ENCODE data around the gene LSMEM2.

GRCh38 chr3:50287262-50287661 is 8.4 kb downstream of the LSMEM2 start:
- TF ChIP-seq JUNB (IDR thresholded peaks at IDR 0.05; ENCODE audit: unreplicated experiment) (no peak), EZH2phosphoT487 (IDR thresholded peaks at IDR 0.05; ENCODE audit: unreplicated experiment) (no peak), ZNF114 (CRISPR knock-in tag; IDR thresholded peaks at IDR 0.05) (no peak), REST (IDR thresholded peaks at IDR 0.05; ENCODE audit: unreplicated experiment) (no peak), POLR2AphosphoS5 (IDR thresholded peaks at IDR 0.05; ENCODE audit: low read depth) (no peak), CREB1 (CRISPR knock-in tag; IDR thresholded peaks at IDR 0.05; ENCODE audit: low read depth) (no peak), EZH2 (IDR thresholded peaks at IDR 0.05; ENCODE audit: low read depth, unreplicated experiment) (no peak), ZNF331 (CRISPR knock-in tag; IDR thresholded peaks at IDR 0.05; ENCODE audit: low read depth) (no peak), ETS1 (IDR thresholded peaks at IDR 0.05) (no peak)
- TF ChIP-seq, protein P1, sequence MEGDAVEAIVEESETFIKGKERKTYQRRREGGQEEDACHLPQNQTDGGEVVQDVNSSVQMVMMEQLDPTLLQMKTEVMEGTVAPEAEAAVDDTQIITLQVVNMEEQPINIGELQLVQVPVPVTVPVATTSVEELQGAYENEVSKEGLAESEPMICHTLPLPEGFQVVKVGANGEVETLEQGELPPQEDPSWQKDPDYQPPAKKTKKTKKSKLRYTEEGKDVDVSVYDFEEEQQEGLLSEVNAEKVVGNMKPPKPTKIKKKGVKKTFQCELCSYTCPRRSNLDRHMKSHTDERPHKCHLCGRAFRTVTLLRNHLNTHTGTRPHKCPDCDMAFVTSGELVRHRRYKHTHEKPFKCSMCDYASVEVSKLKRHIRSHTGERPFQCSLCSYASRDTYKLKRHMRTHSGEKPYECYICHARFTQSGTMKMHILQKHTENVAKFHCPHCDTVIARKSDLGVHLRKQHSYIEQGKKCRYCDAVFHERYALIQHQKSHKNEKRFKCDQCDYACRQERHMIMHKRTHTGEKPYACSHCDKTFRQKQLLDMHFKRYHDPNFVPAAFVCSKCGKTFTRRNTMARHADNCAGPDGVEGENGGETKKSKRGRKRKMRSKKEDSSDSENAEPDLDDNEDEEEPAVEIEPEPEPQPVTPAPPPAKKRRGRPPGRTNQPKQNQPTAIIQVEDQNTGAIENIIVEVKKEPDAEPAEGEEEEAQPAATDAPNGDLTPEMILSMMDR (conservative IDR thresholded peaks at IDR 0.05; ENCODE audit: low read depth in 2 of 2), result no peak
- TF ChIP-seq, protein P2, sequence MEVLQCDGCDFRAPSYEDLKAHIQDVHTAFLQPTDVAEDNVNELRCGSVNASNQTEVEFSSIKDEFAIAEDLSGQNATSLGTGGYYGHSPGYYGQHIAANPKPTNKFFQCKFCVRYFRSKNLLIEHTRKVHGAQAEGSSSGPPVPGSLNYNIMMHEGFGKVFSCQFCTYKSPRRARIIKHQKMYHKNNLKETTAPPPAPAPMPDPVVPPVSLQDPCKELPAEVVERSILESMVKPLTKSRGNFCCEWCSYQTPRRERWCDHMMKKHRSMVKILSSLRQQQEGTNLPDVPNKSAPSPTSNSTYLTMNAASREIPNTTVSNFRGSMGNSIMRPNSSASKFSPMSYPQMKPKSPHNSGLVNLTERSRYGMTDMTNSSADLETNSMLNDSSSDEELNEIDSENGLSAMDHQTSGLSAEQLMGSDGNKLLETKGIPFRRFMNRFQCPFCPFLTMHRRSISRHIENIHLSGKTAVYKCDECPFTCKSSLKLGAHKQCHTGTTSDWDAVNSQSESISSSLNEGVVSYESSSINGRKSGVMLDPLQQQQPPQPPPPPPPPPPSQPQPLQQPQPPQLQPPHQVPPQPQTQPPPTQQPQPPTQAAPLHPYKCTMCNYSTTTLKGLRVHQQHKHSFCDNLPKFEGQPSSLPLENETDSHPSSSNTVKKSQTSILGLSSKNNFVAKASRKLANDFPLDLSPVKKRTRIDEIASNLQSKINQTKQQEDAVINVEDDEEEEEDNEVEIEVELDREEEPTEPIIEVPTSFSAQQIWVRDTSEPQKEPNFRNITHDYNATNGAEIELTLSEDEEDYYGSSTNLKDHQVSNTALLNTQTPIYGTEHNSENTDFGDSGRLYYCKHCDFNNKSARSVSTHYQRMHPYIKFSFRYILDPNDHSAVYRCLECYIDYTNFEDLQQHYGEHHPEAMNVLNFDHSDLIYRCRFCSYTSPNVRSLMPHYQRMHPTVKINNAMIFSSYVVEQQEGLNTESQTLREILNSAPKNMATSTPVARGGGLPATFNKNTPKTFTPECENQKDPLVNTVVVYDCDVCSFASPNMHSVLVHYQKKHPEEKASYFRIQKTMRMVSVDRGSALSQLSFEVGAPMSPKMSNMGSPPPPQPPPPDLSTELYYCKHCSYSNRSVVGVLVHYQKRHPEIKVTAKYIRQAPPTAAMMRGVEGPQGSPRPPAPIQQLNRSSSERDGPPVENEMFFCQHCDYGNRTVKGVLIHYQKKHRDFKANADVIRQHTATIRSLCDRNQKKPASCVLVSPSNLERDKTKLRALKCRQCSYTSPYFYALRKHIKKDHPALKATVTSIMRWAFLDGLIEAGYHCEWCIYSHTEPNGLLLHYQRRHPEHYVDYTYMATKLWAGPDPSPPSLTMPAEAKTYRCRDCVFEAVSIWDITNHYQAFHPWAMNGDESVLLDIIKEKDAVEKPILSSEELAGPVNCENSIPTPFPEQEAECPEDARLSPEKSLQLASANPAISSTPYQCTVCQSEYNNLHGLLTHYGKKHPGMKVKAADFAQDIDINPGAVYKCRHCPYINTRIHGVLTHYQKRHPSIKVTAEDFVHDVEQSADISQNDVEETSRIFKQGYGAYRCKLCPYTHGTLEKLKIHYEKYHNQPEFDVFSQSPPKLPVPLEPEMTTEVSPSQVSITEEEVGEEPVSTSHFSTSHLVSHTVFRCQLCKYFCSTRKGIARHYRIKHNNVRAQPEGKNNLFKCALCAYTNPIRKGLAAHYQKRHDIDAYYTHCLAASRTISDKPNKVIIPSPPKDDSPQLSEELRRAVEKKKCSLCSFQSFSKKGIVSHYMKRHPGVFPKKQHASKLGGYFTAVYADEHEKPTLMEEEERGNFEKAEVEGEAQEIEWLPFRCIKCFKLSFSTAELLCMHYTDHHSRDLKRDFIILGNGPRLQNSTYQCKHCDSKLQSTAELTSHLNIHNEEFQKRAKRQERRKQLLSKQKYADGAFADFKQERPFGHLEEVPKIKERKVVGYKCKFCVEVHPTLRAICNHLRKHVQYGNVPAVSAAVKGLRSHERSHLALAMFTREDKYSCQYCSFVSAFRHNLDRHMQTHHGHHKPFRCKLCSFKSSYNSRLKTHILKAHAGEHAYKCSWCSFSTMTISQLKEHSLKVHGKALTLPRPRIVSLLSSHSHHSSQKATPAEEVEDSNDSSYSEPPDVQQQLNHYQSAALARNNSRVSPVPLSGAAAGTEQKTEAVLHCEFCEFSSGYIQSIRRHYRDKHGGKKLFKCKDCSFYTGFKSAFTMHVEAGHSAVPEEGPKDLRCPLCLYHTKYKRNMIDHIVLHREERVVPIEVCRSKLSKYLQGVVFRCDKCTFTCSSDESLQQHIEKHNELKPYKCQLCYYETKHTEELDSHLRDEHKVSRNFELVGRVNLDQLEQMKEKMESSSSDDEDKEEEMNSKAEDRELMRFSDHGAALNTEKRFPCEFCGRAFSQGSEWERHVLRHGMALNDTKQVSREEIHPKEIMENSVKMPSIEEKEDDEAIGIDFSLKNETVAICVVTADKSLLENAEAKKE (CRISPR knock-in tag; IDR thresholded peaks at IDR 0.05), result no peak

Measured in GM23338 (cell line).